Activated naive CD4-positive, alpha-beta T cell treated with anti-CD3 and anti-CD28 coated beads, Interleukin-2, amount 50 U/mL, for 72 hours (primary cell): ENCODE data around the gene CNTN6. TPM values are rescaled to one million over a fixed set of nuclear protein-coding genes. Genes with fewer than 3 reads are reported as not detected.

Experiments
- ATAC-seq, 2 donors: fragments of 150-1000 bp; cut with Tn5 transposase; 2 replicates each; pipeline ENCODE4 v1.10.0; 2021; ENCODE audit warnings: mild to moderate bottlenecking in 2 of 2, moderate library complexity in 2 of 2
- DNase-seq, 2 donors: peaks; one replicate each; pipeline ENCODE4 v3.0.0; 2021 to 2022; ENCODE audit warnings: low spot score in 2 of 2
- H3K27ac Mint-ChIP-seq, 2 donors: one replicate each; pipeline ENCODE4 v1.8.0; 2022; ENCODE audit warnings: mild to moderate bottlenecking in 2 of 2, mixed read lengths in 2 of 2
- H3K36me3 Mint-ChIP-seq, 2 donors: one replicate each; pipeline ENCODE4 v1.8.0; 2022; ENCODE audit warnings: mixed read lengths in 2 of 2
- H3K9me3 Mint-ChIP-seq, 2 donors: one replicate each; pipeline ENCODE4 v1.8.0; 2022; ENCODE audit warnings: mixed read lengths in 2 of 2
- total RNA-seq, 2 donors: library from RNA; stranded (reverse); gene quantifications; one replicate each; pipeline ENCODE4 v1.2.3, GENCODE V29; 2022

Gene CNTN6
- total RNA-seq, 2 donors from 2014 or later = not detected

- Mint-ChIP-seq H3K9me3 (peaks cover 4 to 5% of the 10 kb centered on the region in 2 donors), H3K27ac (no peak overlapping the region), H3K36me3 (no peaks in the 10 kb centered on the region)
- ATAC-seq (no peak), DNase-seq (no peak)
These were observed 45.2 kb downstream of the CNTN6 start for GRCh38 chr3:1138036-1138435.

GRCh38 chr3:1139071-1139470 lies 46.2 kb downstream of the CNTN6 start:
- Mint-ChIP-seq H3K27ac (no peak overlapping the region), H3K9me3 (peaks cover 4 to 5% of the 10 kb centered on the region in 2 donors), H3K36me3 (no peaks in the 10 kb centered on the region)
- ATAC-seq (no peak), DNase-seq (no peak)

GRCh38 chr3:1147326-1147725 lies 54.5 kb downstream of the CNTN6 start:
- Mint-ChIP-seq H3K27ac (no peak overlapping the region), H3K9me3 (peaks cover 6 to 7% of the 10 kb centered on the region in 2 donors), H3K36me3 (no peaks in the 10 kb centered on the region)
- ATAC-seq (no peak), DNase-seq (no peak)

GRCh38 chr3:1147819-1148218 lies 55.0 kb downstream of the CNTN6 start:
- no peak overlapping the region for H3K27ac Mint-ChIP-seq
- H3K9me3 Mint-ChIP-seq = peaks cover 6 to 7% of the 10 kb centered on the region in 2 donors
- no peaks in the 10 kb centered on the region for H3K36me3 Mint-ChIP-seq
- ATAC-seq = no peak
- no peak for DNase-seq

GRCh38 chr3:1164101-1164500 lies 71.3 kb downstream of the CNTN6 start:
- ATAC-seq = no peak
- Mint-ChIP-seq H3K9me3 (peaks cover 9 to 14% of the 10 kb centered on the region in 2 donors), H3K36me3 (no peaks in the 10 kb centered on the region), H3K27ac (no peak overlapping the region)
- no peak for DNase-seq

GRCh38 chr3:1171320-1171719 lies 78.5 kb downstream of the CNTN6 start:
- no peak for ATAC-seq
- Mint-ChIP-seq H3K27ac (no peak overlapping the region), H3K36me3 (peaks cover 0 to 4% of the 10 kb centered on the region in 2 donors), H3K9me3 (peaks cover 19 to 21% of the 10 kb centered on the region in 2 donors)
- DNase-seq = no peak

GRCh38 chr3:1172644-1173043 lies 79.8 kb downstream of the CNTN6 start:
- no peak for DNase-seq
- ATAC-seq = no peak
- Mint-ChIP-seq H3K36me3 (peaks cover 0 to 4% of the 10 kb centered on the region in 2 donors), H3K27ac (no peak overlapping the region), H3K9me3 (peaks cover 14 to 16% of the 10 kb centered on the region in 2 donors)

- Mint-ChIP-seq H3K27ac (no peak overlapping the region), H3K9me3 (peaks cover 16 to 30% of the 10 kb centered on the region in 2 donors), H3K36me3 (peaks cover 0 to 4% of the 10 kb centered on the region in 2 donors)
- DNase-seq (no peak), ATAC-seq (no peak)
These were observed 86.3 kb downstream of the CNTN6 start for GRCh38 chr3:1179146-1179545.

GRCh38 chr3:1183320-1184048 lies 90.7 kb downstream of the CNTN6 start:
- Mint-ChIP-seq H3K27ac (no peak overlapping the region), H3K9me3 (peaks cover 0 to 16% of the 10 kb centered on the region in 2 donors), H3K36me3 (no peaks in the 10 kb centered on the region)
- DNase-seq (no peak), ATAC-seq (no peak)

GRCh38 chr3:1190569-1190968 lies 97.7 kb downstream of the CNTN6 start:
- no peak overlapping the region for H3K27ac Mint-ChIP-seq
- no peaks in the 10 kb centered on the region for H3K36me3 Mint-ChIP-seq
- ATAC-seq (no peak), DNase-seq (no peak)
- peaks cover 0 to 8% of the 10 kb centered on the region in 2 donors for H3K9me3 Mint-ChIP-seq

GRCh38 chr3:1191026-1191425 lies 98.2 kb downstream of the CNTN6 start:
- no peak overlapping the region for H3K27ac Mint-ChIP-seq
- DNase-seq (no peak), ATAC-seq (no peak)
- H3K9me3 Mint-ChIP-seq = peaks cover 0 to 8% of the 10 kb centered on the region in 2 donors
- H3K36me3 Mint-ChIP-seq = no peaks in the 10 kb centered on the region

GRCh38 chr3:1195947-1196346 lies 103.1 kb downstream of the CNTN6 start:
- no peak for DNase-seq
- Mint-ChIP-seq H3K27ac (no peak overlapping the region), H3K9me3 (peaks cover 5 to 7% of the 10 kb centered on the region in 2 donors), H3K36me3 (no peaks in the 10 kb centered on the region)
- no peak for ATAC-seq

GRCh38 chr3:1197051-1197450 lies 104.2 kb downstream of the CNTN6 start:
- Mint-ChIP-seq H3K9me3 (peaks cover 5% of the 10 kb centered on the region in 2 donors), H3K36me3 (no peaks in the 10 kb centered on the region), H3K27ac (no peak overlapping the region)
- DNase-seq (no peak), ATAC-seq (no peak)

- Mint-ChIP-seq H3K27ac (no peak overlapping the region), H3K9me3 (peaks cover 5 to 11% of the 10 kb centered on the region in 2 donors), H3K36me3 (no peaks in the 10 kb centered on the region)
- ATAC-seq (no peak), DNase-seq (no peak)
These were observed 107.5 kb downstream of the CNTN6 start for GRCh38 chr3:1200371-1200770.

- peaks cover 6 to 7% of the 10 kb centered on the region in 2 donors for H3K9me3 Mint-ChIP-seq
- no peaks in the 10 kb centered on the region for H3K36me3 Mint-ChIP-seq
- no peak for DNase-seq
- no peak for ATAC-seq
- no peak overlapping the region for H3K27ac Mint-ChIP-seq
These were observed 115.1 kb downstream of the CNTN6 start for GRCh38 chr3:1207904-1208303.

GRCh38 chr3:1214933-1215332 lies 122.1 kb downstream of the CNTN6 start:
- Mint-ChIP-seq H3K36me3 (no peaks in the 10 kb centered on the region), H3K9me3 (peaks cover 10 to 19% of the 10 kb centered on the region in 2 donors), H3K27ac (no peak overlapping the region)
- no peak for DNase-seq
- ATAC-seq = no peak

GRCh38 chr3:1216856-1217255 lies 124.0 kb downstream of the CNTN6 start:
- Mint-ChIP-seq H3K27ac (no peak overlapping the region), H3K36me3 (no peaks in the 10 kb centered on the region), H3K9me3 (peaks cover 15 to 19% of the 10 kb centered on the region in 2 donors)
- ATAC-seq = no peak
- no peak for DNase-seq

GRCh38 chr3:1227111-1227510 lies 134.3 kb downstream of the CNTN6 start:
- Mint-ChIP-seq H3K9me3 (peaks cover 0 to 14% of the 10 kb centered on the region in 2 donors), H3K36me3 (no peaks in the 10 kb centered on the region), H3K27ac (no peak overlapping the region)
- ATAC-seq (no peak), DNase-seq (no peak)
